Endothelial cell of umbilical vein (primary cell): ENCODE results near the gene LTF. TPM values are rescaled to one million over a fixed set of nuclear protein-coding genes. Genes with fewer than 3 reads are reported as not detected.

Source experiments
- BruUV-seq: library from RNA; stranded (reverse); fragments of 400-500 nt; replicated peaks from 2 replicates; lab custom pipeline; 2021; lab: Mats Ljungman, UMichigan
- CTCF ChIA-PET: fragments of 300-600, 350-600 bp; sonication (Branson Sonifier 250); formaldehyde crosslinking; loops from one replicate; lab custom pipeline; 2021; ENCODE audit warnings: antibody characterized with exemption, inconsistent platforms; lab: Charles Lee
- POLR2A ChIA-PET: fragments of 300-600, 350-600 bp; sonication (Branson Sonifier 250); formaldehyde crosslinking; loops from one replicate; lab custom pipeline; 2021; ENCODE audit warnings: antibody characterized with exemption, inconsistent platforms; lab: Charles Lee
- DNase-seq: peaks from one replicate; pipeline ENCODE4 v3.0.0-alpha.2; 2011; ENCODE audit warnings: low read depth, low spot score
- FAIRE-seq: peaks from 2 replicates; lab custom pipeline; 2011; peaks lifted over from hg19 to GRCh38; lab: Jason Lieb, UNC
- H2AFZ ChIP-seq: 2 replicates; pipeline ENCODE4 v1.6.0; 2012; ENCODE audit warnings: low read depth, low read length, control low read depth, inconsistent platforms
- H3K27ac ChIP-seq: 2 replicates; pipeline ENCODE4 v1.5.1; 2011; ENCODE audit warnings: low read depth, mild to moderate bottlenecking, control low read depth, low read length, moderate library complexity; ENCODE audit not compliant: insufficient read depth
- H3K27me3 ChIP-seq, 2 experiments: 2 replicates each; pipeline versions ENCODE4 v1.6.0 to v1.6.1; 2011; ENCODE audit warnings: low read length in 2 of 2, mixed read lengths in 1 of 2; ENCODE audit not compliant: control insufficient read depth in 2 of 2, insufficient read depth in 2 of 2
- H3K36me3 ChIP-seq, 2 experiments: 2 replicates in 1 of 2; 3 replicates in 1 of 2; pipeline ENCODE4 v1.5.1; 2011; ENCODE audit warnings: low read length in 2 of 2, mild to moderate bottlenecking in 1 of 2, moderate library complexity in 1 of 2; ENCODE audit not compliant: control insufficient read depth in 2 of 2, insufficient read depth in 2 of 2; ENCODE audit errors: extremely low read depth in 1 of 2
- H3K4me1 ChIP-seq: 3 replicates; pipeline ENCODE4 v1.5.1; 2011; ENCODE audit warnings: mild to moderate bottlenecking, low read length; ENCODE audit not compliant: control insufficient read depth, insufficient read depth; ENCODE audit errors: extremely low read depth
- H3K4me2 ChIP-seq: 2 replicates; pipeline ENCODE4 v1.6.1; 2011; ENCODE audit warnings: low read length, control low read depth, mixed read lengths; ENCODE audit not compliant: insufficient read depth
- H3K4me3 ChIP-seq, 3 experiments: fragments of 200-600 bp in 1 of 3; sonication (generic), shearing (Covaris generic) in 1 of 3; replicated peaks in 1 of 3; 2 replicates each; pipeline ENCODE4 v1.5.1; 2011 to 2016; ENCODE audit warnings: control low read depth in 3 of 3, low read length in 3 of 3, mild to moderate bottlenecking in 2 of 3, inconsistent platforms in 1 of 3, low read depth in 1 of 3, moderate library complexity in 1 of 3; ENCODE audit not compliant: insufficient read depth in 1 of 3
- H3K79me2 ChIP-seq: 2 replicates; pipeline ENCODE4 v1.6.0; 2012; ENCODE audit warnings: low read length, inconsistent platforms; ENCODE audit not compliant: control insufficient read depth, insufficient read depth
- H3K9ac ChIP-seq: replicated peaks from 2 replicates; pipeline ENCODE3; 2011; ENCODE audit warnings: low read length, control low read depth; ENCODE audit not compliant: insufficient read depth; ENCODE audit errors: extremely low read depth
- H3K9me1 ChIP-seq: replicated peaks from 3 replicates; pipeline ENCODE4 v1.6.0; 2011; ENCODE audit warnings: mild to moderate bottlenecking, low read length; ENCODE audit not compliant: control insufficient read depth, insufficient read depth; ENCODE audit errors: extremely low read depth
- H3K9me3 ChIP-seq: replicated peaks from 2 replicates; pipeline ENCODE4 v1.5.1; 2012; ENCODE audit warnings: low read length, inconsistent platforms; ENCODE audit not compliant: control insufficient read depth, insufficient read depth
- H4K20me1 ChIP-seq: replicated peaks from 2 replicates; pipeline ENCODE3; 2011; ENCODE audit warnings: mild to moderate bottlenecking, low read length; ENCODE audit not compliant: control insufficient read depth, insufficient read depth; ENCODE audit errors: extremely low read depth
- EZH2 ChIP-seq: IDR thresholded peaks from 2 replicates; pipeline ENCODE4 v1.6.1; 2012; ENCODE audit warnings: borderline replicate concordance, low read depth, mild to moderate bottlenecking, moderate library complexity, low read length, inconsistent platforms; ENCODE audit not compliant: severe bottlenecking
- FOS ChIP-seq: IDR thresholded peaks from 2 replicates; pipeline ENCODE4 v1.6.1; 2011; ENCODE audit warnings: mild to moderate bottlenecking, low read length, moderate library complexity, borderline replicate concordance; ENCODE audit not compliant: insufficient read depth
- GATA2 ChIP-seq: IDR thresholded peaks from 2 replicates; pipeline ENCODE4 v1.7.0; 2011; ENCODE audit warnings: low read depth, mild to moderate bottlenecking, moderate library complexity, mixed read lengths, low read length; ENCODE audit not compliant: insufficient read length, insufficient read depth
- JUN ChIP-seq: IDR thresholded peaks from 2 replicates; pipeline ENCODE4 v1.6.1; 2011; ENCODE audit warnings: borderline replicate concordance, low read depth; ENCODE audit not compliant: insufficient read length, insufficient read depth
- MAX ChIP-seq: IDR thresholded peaks from 2 replicates; pipeline ENCODE4 v1.6.1; 2011; ENCODE audit not compliant: insufficient read depth, insufficient read length
- MYC ChIP-seq: IDR thresholded peaks from one replicate; pipeline ENCODE4 v1.6.1; 2011; ENCODE audit warnings: mild to moderate bottlenecking, low read depth, low read length
- POLR2A ChIP-seq: IDR thresholded peaks from 2 replicates; pipeline ENCODE4 v1.6.1; 2012; ENCODE audit warnings: low read depth, mild to moderate bottlenecking, control low read depth, low read length
- POLR2AphosphoS5 ChIP-seq: IDR thresholded peaks from 2 replicates; pipeline ENCODE4 v1.6.1; 2012; ENCODE audit warnings: low read depth, mild to moderate bottlenecking, control low read depth, low read length, moderate library complexity; ENCODE audit not compliant: insufficient read depth
- dilution Hi-C: fragments of 300-500 bp; cut with MboI; formaldehyde crosslinking; loops from one replicate; pipeline ENCODE4 v1.15.0; 2019; ENCODE audit warnings: low sequenced_read_pairs; ENCODE audit not compliant: extremely low pct_ligation_motif_present
- intact Hi-C: fragments of 100-400 bp; cut with micrococcal nuclease; formaldehyde crosslinking; loops from one replicate; pipeline ENCODE4 v1.10.0; 2022
- polyA plus RNA-seq, 4 experiments: library from polyadenylated mRNA; depleted of rRNA in 3 of 4; stranded (reverse) in 3 of 4; unstranded in 1 of 4; fragments of >200 nt; gene quantifications; 2 replicates each; pipeline versions ENCODE4 v1.2.1 to v1.2.3, GENCODE V29; 2011 to 2012; ENCODE audit warnings: missing spikeins in 1 of 4
- total RNA-seq: library from RNA; stranded (reverse); gene quantifications from 2 replicates; pipeline ENCODE4 v1.2.3, GENCODE V29; 2021

Gene LTF
- total and polyA plus RNA-seq, 2 donors (not counting 3 experiments of a cell fraction or from before 2014, with no cell fraction given) = not detected

GRCh38 chr3:46397111-46397510 lies 67.6 kb downstream of the LTF start:
- Histone ChIP-seq H3K36me3 (no peaks in the 10 kb centered on the region), H3K9ac (no peak overlapping the region), H3K27me3 (no peaks in the 10 kb centered on the region), H3K4me1 (peaks cover 12% of the 10 kb centered on the region), H4K20me1 (no peaks in the 10 kb centered on the region), H2AFZ (no peak overlapping the region), H3K79me2 (no peaks in the 10 kb centered on the region), H3K4me3 (no peak overlapping the region), H3K4me2 (no peak overlapping the region), H3K27ac (no peak overlapping the region), H3K9me3 (no peaks in the 10 kb centered on the region), H3K9me1 (no peaks in the 10 kb centered on the region)
- dilution Hi-C loops (no loop called here), intact Hi-C loops (no loop called here)
- no peak for TF ChIP-seq POLR2A
- no peak for TF ChIP-seq JUN
- TF ChIP-seq MYC = no peak
- TF ChIP-seq MAX = no peak
- TF ChIP-seq EZH2 = no peak
- TF ChIP-seq GATA2 = no peak
- no peak for TF ChIP-seq POLR2AphosphoS5
- no peak for TF ChIP-seq FOS
- FAIRE-seq = no peak
- CTCF ChIA-PET = interaction anchor here (1.0 to 3.8 kb wide), 4 partner anchors 11 to 45 kb away, joined by 3 to 13 read pairs (median 3); no protein-coding TSS in a partner anchor
- POLR2A ChIA-PET = no interaction called here
- no peak for DNase-seq
- BruUV-seq = no TSS peak
